Ovary (tissue), 9 donors: Measurements from ENCODE around the gene ZBED4. TPM values are rescaled to one million over a fixed set of nuclear protein-coding genes. Genes with fewer than 3 reads are reported as not detected.
A peak's percentile ranks its signal among the peaks of the same experiment; 100 is the strongest.

Experiments used
- DNase-seq, 5 donors: peaks; one replicate each; pipeline ENCODE4 v3.0.0-alpha.2; 2019 to 2020
- H3K27ac ChIP-seq, 2 donors: fragments of 200-600 bp; one replicate each; pipeline versions ENCODE4 v1.5.1 to v1.8.0; 2019 to 2022
- H3K27me3 ChIP-seq: fragments of 200-600 bp; one replicate; pipeline ENCODE4 v1.8.0; 2022
- H3K36me3 ChIP-seq: fragments of 200-600 bp; sonication (generic); one replicate; pipeline ENCODE4 v1.5.1; 2019
- H3K4me1 ChIP-seq: one replicate; pipeline ENCODE4 v1.8.1; 2013; ENCODE audit warnings: mild to moderate bottlenecking, moderate library complexity; ENCODE audit not compliant: insufficient read depth
- H3K4me3 ChIP-seq: fragments of 200-600 bp; sonication (generic); one replicate; pipeline ENCODE4 v1.5.1; 2017
- H3K9me3 ChIP-seq, 2 donors: fragments of 200-600 bp in 1 of 2; sonication (generic) in 1 of 2; one replicate each; pipeline versions ENCODE4 v1.5.1 to v1.8.1; 2013 to 2019; ENCODE audit warnings: mild to moderate bottlenecking in 1 of 2, moderate library complexity in 1 of 2
- EP300 ChIP-seq: sonication (generic); formaldehyde crosslinking; IDR thresholded peaks from one replicate; pipeline ENCODE4 v1.6.1; 2017; ENCODE audit warnings: antibody characterized with exemption
- POLR2A ChIP-seq: fragments of 450-650 bp; IDR thresholded peaks from one replicate; pipeline ENCODE4 v1.6.1; 2017; ENCODE audit warnings: antibody characterized with exemption, mild to moderate bottlenecking, moderate library complexity
- WGBS, 3 donors: extraction: QIAGEN DNeasy Blood & Tissue Kit in 1 of 3; methylation state at CpG; one replicate each; pipeline versions ENCODE4 v1.1.5 to v1.1.7; 2013 to 2017; 5-methylcytosine and 5-hydroxymethylcytosine counted together
- intact Hi-C, 4 donors: fragments of 100-400 bp; cut with DNase I; formaldehyde crosslinking; loops; one replicate each; pipeline versions ENCODE4 v1.11.0 to v1.15.1; 2022 to 2023
- polyA plus RNA-seq, 2 donors: library from polyadenylated mRNA; stranded (reverse); fragments of 200-250 nt in 1 of 2; fragments of 350-450 nt in 1 of 2; fragmentation: Illumina TruSeq in 1 of 2; extraction: RNeasy Lipid Tissue Mini Kit (QIAGEN cat#74804) in 1 of 2; gene quantifications; one replicate each; pipeline ENCODE4 v1.2.3, GENCODE V29; 2013 to 2014
- total RNA-seq, 7 donors: library from RNA; depleted of rRNA in 2 of 7; stranded (reverse); fragments of >200 nt in 2 of 7; fragmentation: NEBNext Ultra II Directional in 3 of 7; extraction: Animal tissue kit (Norgen Biotek cat#: 25700) in 3 of 7; gene quantifications; one replicate each; pipeline versions ENCODE4 v1.1.0 to v1.2.4, GENCODE V29; 2016 to 2023
- TF ChIP-seq, protein P1 (sequence below), 3 donors: fragments of 450-650 bp in 2 of 3; fragments of 200-600 bp in 1 of 3; IDR thresholded peaks; one replicate each; pipeline versions ENCODE4 v1.5.1 to v1.8.0; 2016 to 2022; ENCODE audit warnings: antibody characterized with exemption in 3 of 3, mild to moderate bottlenecking in 1 of 3
- donor health status: DM: no; HTN: no; CAD: no; lungs with moderate emphysema.
- donor health status: DM: no; HTN: no; CAD: no.
- donor health status: Bipolar disorder and iron deficiency.
- donor health status: DM: yes; HTN: yes; CAD: no.
- donor health status: DM: no; HTN: no; CAD: no.
- donor health status: DM: yes; HTN: yes; CAD: no.

The ZBED4 gene
- total and polyA plus RNA-seq, 9 donors, result 3.5 to 9.6 (median 7.8) TPM

- Histone ChIP-seq H3K27me3 (no peaks in the 10 kb centered on the region), H3K4me1 (peaks cover 2% of the 10 kb centered on the region), H3K4me3 (no peak overlapping the region), H3K9me3 (no peaks in the 10 kb centered on the region), H3K36me3 (peaks cover 2% of the 10 kb centered on the region), H3K27ac (no peak overlapping the region)
- DNase-seq, result no peak
- intact Hi-C loops, result loop anchor here in 1 of 4 donors (10.0 kb wide), 1 partner anchor 149 kb away; no protein-coding TSS in a partner anchor
- TF ChIP-seq EP300, result no peak
- TF ChIP-seq, protein P1, sequence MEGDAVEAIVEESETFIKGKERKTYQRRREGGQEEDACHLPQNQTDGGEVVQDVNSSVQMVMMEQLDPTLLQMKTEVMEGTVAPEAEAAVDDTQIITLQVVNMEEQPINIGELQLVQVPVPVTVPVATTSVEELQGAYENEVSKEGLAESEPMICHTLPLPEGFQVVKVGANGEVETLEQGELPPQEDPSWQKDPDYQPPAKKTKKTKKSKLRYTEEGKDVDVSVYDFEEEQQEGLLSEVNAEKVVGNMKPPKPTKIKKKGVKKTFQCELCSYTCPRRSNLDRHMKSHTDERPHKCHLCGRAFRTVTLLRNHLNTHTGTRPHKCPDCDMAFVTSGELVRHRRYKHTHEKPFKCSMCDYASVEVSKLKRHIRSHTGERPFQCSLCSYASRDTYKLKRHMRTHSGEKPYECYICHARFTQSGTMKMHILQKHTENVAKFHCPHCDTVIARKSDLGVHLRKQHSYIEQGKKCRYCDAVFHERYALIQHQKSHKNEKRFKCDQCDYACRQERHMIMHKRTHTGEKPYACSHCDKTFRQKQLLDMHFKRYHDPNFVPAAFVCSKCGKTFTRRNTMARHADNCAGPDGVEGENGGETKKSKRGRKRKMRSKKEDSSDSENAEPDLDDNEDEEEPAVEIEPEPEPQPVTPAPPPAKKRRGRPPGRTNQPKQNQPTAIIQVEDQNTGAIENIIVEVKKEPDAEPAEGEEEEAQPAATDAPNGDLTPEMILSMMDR (IDR thresholded peaks at IDR 0.05), result no peak
- no peak for TF ChIP-seq POLR2A
- 95 to 98% (median 96%) methylated on average over 14 of the region's 14 CpGs for WGBS, 3 donors
Observed at GRCh38 chr22:49913446-49913845, 59.8 kb downstream of the ZBED4 start.

GRCh38 chr22:49914256-49914655, 60.6 kb downstream of the ZBED4 start:
- Histone ChIP-seq H3K4me1 (peaks cover 6% of the 10 kb centered on the region), H3K27ac (no peak overlapping the region), H3K36me3 (no peaks in the 10 kb centered on the region), H3K27me3 (no peaks in the 10 kb centered on the region), H3K9me3 (no peaks in the 10 kb centered on the region), H3K4me3 (no peak overlapping the region)
- no peak for DNase-seq
- 79 to 84% (median 82%) methylated on average over 12 of the region's 12 CpGs for WGBS, 3 donors
- intact Hi-C loops, result loop anchor here in 1 of 4 donors (10.0 kb wide), 1 partner anchor 149 kb away; no protein-coding TSS in a partner anchor
- TF ChIP-seq POLR2A (no peak), EP300 (no peak)
- TF ChIP-seq, protein P1 (IDR thresholded peaks at IDR 0.05), result no peak

- Histone ChIP-seq H3K36me3 (no peaks in the 10 kb centered on the region), H3K4me1 (peaks cover 7% of the 10 kb centered on the region), H3K27ac (no peak overlapping the region), H3K9me3 (no peaks in the 10 kb centered on the region), H3K4me3 (no peak overlapping the region), H3K27me3 (no peaks in the 10 kb centered on the region)
- DNase-seq, result no peak
- intact Hi-C loops, result loop anchor here in 1 of 4 donors (10.0 kb wide), 1 partner anchor 151 kb away; no protein-coding TSS in a partner anchor
- no peak for TF ChIP-seq POLR2A
- TF ChIP-seq, protein P1 (IDR thresholded peaks at IDR 0.05), result no peak
- no peak for TF ChIP-seq EP300
- 80 to 91% (median 90%) methylated on average over 12 of the region's 12 CpGs for WGBS, 3 donors
Observed at GRCh38 chr22:49915610-49916009, 62.0 kb downstream of the ZBED4 start.

GRCh38 chr22:49916831-49917230, 63.2 kb downstream of the ZBED4 start:
- H3K9me3 ChIP-seq, result no peaks in the 10 kb centered on the region
- DNase-seq, result peak in 1 of 5 donors; percentile 52
- H3K4me1 ChIP-seq, result peaks cover 7% of the 10 kb centered on the region
- H3K36me3 ChIP-seq, result no peaks in the 10 kb centered on the region
- intact Hi-C loops, result loop anchor here in 1 of 4 donors (10.0 kb wide), 1 partner anchor 152 kb away; no protein-coding TSS in a partner anchor
- H3K4me3 ChIP-seq, result no peak overlapping the region
- no peaks in the 10 kb centered on the region for H3K27me3 ChIP-seq
- 87 to 89% (median 88%) methylated on average over 11 of the region's 11 CpGs for WGBS, 3 donors
- no peak overlapping the region for H3K27ac ChIP-seq
- TF ChIP-seq EP300 (no peak), POLR2A (no peak)
